Measurements from ENCODE around the gene TPRG1L.

The TPRG1L gene

DNA sequence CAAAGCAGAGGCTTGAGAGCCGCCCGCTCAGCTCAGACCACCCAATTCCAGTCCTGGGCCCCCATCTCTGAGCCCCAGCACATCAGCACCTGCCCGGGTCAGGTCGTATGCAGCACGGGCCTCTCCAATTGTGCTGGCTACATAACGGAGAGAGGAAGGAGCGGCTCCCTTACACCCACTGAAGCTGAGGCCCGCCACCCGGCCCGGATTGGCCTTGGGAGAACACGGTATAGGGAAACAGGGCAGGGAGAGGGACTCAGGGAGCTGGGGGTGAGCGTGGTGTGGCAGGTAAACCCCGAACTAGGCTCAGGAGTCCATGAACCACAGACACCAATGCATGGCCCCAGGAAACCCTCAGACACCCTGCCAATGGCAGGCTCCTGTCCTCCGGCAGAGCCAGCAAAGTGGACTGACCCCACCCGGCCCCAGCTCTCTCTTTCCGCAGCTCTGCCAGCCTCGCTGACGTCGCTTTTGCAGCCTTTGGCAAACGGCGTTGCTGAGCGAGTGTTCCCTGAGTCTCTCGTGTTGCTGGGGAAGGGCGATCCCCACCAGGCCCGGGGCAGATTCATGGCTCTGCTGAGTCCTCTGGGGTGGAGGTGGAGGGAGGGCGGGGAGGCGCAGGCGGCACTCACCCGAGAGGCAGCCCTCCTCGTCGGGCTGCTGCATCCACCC lies 30.0 kb upstream of the TPRG1L start:
- DNase-seq: no peak

DNA sequence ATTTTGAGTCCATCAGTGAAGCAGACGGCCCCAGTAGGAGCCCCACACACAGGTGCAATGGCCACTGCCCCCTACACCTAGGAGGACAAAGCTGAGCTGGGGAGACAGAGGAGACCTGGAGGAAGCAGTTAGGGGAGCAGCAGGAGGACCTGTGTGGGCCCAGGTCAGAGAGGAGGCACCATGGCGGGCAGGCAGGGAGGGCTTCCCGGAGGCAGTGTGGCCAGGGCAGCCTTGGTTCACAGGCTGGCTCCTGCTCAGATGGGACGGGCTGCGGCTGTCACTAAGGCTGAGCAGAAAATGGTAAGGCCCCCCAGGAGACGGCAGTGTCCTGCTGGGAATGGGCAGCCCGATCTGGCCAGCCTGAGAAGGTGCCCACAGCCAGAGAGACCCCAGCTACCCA lies 28.9 kb upstream of the TPRG1L start:
- no peak for DNase-seq

DNA sequence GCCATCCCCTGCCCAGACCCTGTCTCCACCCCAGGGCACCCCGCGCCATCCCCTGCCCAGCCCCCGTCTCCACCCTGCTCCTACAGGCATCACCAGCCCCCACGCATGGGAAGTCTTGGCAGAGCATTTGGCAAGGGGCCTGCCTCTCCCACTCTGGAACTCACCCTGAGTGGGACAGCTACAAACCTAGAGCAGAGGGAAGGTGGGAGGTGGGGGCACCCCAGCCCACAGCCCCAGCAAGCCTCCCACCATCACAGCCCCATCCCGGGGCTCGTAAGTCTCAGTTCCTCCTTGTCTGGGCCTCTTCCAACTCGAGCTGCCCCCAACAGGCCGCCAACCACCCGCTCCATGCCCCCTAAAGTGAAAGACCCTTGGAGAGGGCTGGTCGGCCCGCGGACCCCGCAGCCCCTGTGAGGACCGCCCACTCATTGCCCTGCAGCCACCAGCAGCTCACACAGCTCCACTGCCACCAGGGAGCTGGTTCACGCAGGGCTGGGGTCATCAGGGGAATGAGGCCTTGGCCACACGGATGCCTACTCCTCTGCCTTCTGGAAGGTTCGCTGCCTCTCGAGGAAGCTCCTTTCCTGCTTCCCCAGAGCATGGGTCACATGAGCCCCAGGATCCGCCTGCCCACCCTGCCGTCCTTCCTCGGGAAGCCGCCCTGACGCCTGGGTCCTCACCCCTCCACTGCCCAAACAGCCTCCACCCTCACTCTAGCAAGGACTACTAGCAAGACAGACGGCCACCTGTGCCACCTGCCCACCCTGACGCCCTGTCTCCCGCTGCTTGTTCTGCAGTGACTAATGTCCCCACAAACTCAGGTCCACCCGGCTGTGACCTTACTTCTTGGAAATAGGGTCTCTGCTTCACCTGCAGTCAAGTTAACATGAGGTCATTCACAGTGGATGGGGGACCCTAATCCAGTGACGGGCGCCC lies 27.9 kb upstream of the TPRG1L start:
- no peak for DNase-seq

DNA sequence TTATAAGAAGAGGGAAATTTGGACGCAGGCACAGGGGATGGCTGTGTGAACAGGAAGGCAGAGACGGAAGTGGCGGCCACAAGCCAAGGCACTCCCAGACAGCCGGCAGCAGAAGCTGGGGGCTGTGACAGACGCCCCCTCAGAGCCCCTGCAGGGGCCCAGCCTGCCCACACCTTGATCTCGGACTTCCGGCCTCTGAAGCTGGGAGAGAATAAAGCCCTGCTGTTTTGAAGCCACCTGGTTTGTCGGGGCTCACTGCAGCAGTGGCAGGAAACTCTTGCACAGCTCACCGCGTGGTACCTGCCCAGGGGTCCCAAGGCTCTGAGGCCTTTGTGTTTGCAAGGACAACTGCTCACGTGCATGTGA lies 27.2 kb upstream of the TPRG1L start:
- no peak for DNase-seq

DNA sequence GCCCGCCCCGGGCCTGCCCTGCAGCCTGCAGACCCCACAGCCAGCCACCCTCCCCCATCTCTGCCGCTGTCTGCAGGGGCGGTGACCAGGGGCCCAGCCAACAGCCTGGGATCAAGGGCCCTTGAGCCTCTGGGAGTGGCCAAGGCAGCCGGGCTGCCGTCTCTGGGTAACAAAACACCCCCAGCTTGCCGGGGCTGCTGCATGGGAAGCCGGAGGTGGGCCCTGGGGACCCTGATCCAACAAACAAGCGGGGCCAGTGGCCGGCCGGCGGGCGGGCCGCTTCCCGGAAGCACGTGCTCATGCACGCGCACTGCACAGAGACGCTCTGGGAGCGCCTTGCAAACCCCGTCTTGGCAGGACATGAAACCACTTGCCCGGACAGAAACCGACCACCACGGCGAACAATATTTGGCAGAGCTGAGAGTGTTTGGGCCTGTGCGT lies 26.7 kb upstream of the TPRG1L start:
- DNase-seq: no peak

DNA sequence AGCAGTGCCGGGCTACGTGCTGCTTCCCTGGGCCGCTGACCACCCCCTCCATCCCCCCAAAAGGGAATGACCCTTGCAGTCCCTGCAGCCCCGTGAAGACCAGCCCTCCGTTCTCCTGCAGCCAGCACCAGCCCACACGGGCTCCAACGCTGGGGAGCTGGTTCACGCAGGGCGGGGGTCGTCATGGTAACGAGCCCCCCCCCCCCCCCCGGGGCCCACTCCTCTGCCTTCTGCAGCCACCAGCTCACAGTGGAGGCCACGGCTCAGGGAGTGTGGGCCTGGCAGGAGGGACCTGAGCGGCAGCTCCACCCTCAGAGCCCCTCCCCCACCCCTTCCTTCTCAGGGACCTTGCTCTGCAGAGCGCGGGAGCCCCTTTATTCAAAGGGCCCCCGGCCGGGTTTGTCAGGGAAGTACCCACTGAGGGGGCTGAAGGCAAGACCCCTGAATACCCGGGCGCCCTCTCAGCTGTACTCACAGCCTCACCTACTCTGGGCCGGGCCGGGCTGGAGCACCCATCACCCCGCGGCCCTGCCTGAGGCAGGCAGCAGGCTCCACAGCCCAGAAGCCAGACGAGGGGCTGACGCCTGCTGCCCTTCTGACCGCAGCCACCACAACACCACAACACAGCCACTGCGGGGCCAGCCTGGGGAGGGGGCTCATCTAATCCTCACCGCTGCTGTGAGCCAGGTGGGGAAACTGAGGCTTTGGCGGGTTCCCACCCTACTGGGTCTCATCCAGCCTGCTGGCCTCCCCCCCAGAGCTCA lies 26.1 kb upstream of the TPRG1L start:
- DNase-seq: no peak

DNA sequence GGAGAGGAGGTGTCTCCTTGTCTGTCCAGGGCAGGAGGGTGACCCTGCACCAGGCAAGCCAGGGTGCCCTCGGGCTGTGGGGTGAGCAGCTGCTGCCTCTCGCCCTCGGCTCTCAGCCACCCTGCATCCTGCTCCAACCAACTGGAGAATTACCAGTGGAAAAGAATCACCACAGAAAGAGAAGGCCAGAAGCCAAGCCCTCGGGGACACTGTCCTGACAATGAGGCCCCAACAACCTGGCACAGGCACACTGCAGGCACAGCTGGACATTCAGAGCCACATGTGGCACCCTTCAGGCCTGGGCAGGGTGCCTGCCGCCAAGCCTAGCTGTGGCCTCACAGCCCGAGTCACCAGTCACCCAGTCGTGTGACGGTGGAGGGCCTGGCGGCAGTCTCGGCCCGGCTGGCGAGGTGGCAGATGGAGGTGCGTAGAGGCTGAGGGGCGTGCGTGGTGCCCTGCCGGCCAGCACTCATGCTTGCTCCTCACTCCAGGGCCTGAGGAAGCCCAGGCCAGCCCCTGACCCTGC lies 25.5 kb upstream of the TPRG1L start:
- no peak for DNase-seq

DNA sequence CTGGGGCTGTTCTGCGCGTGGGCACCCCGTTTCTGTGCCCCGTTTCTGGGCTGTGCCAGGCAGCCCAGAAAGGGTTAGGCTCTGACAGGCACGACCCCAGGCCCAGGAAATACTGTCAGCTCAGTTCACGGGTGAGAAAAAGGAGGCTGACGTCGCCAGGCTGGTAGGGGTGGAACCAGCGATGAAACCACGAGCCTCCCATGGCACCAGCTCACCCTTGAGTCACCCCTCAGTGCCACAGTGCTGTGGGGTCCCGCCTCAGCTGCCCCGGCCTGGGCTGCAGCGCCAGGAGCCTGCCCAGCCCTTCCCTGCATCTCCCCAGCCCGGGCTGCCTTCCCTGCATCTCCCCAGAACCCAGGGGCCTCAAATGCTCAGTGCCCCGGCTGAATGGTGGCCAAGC lies 25.0 kb upstream of the TPRG1L start:
- no peak for DNase-seq

DNA sequence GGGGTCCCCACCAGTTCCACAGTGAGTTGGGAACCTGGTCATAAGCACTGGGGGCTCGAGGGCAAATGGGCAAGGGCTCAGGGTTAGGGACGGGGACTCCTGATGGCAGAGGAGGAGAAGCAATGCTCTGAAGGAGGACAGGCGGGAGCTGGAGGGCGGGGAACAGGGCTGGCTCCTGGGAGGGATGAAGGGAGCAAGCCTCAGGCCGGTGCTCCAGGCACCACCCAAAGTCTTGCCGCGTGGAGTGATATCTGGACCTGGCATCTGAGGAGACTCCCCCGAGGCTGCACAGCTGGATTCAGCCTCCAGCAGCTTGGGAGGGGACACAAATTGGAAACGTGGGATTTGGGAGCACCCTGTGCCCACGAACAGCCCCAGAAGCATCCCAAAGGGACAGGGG lies 24.5 kb upstream of the TPRG1L start:
- DNase-seq: no peak

DNA sequence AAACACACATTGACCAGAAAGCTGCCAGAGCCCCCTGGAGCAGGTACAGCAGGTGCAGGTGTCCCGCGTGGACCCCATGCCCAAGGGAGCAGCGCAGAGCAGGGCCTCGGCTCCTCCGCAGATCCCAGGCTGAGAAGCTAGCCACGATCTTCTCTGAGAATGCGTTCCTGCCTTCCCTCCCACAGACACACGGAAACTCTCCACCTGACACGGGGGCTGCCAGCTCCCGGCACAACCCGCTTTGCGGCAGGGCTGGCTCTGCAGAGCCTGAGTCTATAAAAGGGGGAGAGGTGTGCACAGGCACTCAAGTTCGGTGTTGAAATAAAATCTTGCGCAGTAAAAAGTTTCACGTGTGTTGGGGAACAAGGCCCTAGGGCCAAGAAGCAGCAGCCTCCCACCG lies 23.1 kb upstream of the TPRG1L start:
- no peak for DNase-seq

DNA sequence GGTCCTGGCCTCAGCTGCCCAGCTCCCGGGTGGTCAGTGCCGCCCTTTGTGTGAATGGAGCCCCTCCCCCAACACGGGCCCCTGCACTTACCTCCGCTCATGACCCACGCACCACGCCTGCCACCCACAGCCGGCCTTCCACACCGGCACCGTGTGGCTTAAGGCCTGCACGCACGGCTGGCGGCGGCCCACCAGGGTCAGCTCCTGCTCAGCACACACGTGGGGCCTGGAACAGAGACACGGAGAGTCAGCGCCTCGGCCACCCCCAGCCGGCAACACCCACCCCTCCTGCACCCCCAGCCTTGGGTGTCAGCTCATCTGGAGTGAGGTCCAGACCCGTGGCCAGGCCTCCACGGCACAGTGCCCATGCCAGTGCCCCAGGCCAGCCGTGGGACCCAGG lies 22.4 kb upstream of the TPRG1L start:
- DNase-seq: no peak

DNA sequence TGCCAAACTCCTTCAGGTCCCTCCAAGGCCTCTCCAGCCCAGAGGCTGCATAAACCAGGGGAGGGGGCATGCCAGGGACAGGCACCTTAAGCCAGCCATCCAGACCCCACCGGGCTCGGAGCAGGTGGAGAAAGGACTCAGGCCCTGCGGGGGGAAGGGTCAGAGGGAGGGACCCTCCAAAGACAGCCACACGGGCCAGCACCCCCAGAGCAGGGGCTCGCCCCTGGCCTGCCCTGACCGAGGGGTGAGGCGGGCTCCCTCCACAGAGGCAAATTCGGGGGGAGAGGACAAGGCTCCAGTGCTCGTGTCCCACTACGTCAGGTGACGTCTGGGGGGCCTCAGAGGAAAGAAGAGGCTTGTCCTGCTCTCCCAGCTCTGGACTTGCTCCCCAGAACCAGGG lies 21.7 kb upstream of the TPRG1L start:
- DNase-seq: no peak

DNA sequence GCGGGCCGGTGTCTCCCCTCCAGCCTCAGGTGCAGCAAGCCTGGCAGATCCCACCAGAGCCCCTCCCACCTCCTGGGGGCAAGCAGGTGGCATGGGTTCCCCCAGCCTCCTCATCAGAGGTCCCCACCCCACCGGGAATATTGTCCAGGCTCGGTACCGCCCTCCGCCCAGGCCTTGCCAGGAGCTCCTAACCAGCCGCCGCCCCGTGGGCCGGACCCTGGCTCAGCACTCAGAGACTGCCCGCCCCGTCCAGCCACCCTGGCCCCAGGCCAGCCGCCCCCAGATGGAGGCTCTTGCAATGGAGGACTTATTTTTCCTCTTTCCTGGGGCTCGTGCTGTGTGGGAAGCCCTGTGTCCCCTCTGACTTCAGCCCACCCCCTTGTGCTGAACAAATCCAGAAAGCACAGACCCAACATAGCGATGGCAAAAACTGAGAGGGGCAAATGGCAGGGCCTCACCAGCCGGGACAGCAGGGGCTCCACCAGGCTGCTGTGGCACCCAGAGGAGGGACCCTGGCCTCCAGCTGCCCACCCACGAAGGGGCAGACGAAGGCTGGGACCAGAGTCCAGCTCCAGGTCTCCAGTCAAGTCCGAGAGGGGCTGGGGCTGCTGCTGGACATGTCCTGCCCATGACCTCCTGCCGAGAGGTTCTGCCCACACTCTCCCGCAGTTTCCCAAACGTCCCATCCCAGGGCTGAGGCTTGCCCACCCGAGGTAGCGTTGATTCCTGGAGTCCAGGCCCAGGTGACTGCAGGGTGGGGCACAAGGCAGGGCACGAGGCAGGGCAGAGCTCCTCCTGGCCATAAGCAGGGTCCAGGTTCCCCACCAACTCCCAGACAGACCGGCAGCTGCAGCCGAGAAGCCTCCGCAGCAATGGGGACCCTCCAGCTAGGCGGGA lies 21.0 kb upstream of the TPRG1L start:
- DNase-seq: no peak

DNA sequence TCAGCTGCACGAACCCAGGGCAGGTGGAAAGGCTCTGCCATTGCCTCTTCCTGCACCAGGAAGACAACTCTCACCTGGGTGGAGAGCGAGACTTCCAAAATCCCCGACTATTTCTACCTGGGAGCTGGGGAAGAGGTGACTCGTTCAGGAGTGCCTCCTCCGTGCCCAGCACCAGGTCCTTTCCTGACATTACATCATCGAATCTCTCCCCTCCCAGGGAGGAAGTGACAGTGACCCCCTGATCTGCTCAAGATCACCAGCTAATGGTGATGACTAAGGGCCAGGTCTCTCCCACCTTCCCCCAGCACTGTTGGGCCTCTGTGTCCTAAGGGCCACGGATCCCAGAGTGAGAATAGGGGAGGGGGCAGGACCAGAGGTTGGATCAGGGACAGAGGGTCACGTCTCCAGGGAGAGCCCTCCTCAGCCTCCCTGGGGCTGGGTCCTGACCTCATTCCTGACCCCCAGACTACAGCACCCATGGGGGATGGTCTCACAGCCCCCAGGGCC lies 20.3 kb upstream of the TPRG1L start:
- DNase-seq: no peak

DNA sequence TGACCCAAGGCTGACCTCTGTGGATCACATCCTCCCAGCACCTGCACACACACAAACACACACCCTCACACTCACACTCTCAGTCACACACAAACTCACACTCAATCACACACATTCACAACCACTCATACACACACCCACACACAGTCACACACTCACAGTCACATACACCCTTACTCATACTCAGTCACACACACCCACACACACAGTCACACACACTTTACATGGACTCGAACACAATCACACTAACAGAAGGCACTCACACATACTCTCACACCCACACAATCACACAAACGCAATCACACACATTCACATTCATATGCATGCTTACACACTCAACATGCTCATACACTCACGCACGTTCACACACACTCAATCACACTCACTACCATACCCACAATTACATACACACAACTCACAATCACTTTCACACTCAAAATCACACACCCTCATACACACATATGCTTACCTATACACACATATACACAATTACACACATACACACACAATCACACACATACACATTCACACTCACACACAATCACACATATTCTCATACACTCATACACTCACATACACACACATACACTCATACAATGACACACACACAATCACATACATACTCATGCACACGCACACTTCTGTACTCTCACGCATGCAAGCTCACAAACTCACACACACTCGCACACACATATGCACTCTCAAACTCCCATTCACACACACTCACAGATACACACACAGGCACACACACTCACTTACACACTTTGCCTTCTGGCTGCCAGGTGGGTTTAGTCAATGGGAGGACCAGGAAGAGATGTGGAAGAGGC lies 19.6 kb upstream of the TPRG1L start:
- no peak for DNase-seq

DNA sequence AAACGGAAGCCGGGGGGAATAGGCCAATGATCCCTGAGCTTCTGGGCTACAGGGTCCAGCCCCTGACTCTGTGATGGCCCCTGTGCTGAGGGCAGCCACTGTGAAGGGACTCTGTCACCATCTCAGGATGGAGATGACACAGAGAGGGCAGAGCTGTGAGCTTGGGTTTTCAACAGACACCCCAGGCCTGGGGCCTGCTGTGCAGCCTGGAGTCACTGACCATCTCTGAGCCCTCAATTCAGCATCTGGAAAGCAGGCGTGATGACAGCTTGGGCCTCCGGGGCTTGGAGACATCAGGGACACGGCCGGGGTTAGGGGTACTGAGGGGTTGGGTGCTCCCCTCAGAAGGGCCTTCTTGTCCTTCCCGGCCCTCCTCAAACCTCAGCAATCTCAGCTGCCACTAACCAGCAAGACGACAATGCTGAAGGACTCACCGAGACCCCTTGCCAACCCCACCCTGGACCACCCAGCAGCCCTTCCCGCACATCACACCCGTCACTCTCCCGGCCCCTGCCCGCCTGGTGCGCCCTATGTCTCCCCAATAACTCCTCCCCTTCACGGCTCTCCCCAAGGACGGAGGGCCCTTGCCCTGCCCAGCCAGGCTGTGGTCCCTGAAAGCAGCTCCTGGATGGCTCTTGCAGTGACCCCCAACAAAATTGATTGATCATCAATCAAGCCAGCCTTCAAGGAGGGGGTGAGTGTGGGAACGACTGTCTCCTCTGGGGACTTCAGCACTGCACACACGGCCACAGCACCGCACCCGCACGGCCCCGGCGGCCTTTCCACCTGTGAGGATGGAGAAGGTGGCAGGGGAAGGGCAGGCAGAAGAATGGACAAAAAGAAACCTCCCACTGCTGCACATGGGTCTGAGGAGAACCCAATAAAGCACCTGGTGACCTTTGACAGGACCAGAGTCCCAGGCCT lies 17.8 kb upstream of the TPRG1L start:
- DNase-seq: no peak

DNA sequence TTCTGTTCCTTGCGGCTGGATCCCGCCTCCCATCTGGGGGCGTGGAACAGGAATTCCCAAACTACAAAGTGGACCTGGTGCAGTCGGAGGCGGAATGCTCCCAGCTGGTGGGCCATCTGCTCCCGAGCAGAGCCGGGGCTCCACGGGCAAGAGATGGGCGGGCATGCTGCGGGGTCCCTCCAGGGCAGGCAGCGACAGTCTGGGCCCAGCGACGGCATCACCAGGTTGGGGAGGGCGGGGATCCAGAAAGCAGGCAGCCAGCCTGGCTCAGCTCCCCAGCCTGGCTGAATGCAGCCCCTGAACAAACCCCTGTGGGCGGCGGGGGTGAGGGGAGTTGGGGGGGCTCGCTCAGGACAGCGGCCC lies 17.1 kb upstream of the TPRG1L start:
- no peak for DNase-seq

DNA sequence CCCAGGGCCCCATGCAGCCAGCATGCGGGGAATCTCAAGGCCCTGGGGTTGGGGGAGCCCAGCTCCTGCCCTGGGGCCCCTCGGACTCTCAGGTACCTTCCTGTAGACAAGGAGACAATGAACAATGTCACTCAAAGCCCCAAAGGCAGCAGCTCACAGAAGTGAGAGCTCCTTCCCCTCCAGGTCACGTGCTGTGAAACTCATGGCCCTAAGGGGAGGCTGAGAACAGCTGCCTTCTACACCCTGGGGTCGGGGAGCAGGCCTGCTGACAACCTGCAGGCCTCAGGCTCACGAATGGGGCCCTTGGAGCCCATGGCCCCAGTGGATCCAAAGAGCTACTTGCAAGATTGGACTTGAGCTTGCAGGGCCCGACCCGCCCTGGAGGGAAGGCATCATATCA lies 16.7 kb upstream of the TPRG1L start:
- no peak for DNase-seq

DNA sequence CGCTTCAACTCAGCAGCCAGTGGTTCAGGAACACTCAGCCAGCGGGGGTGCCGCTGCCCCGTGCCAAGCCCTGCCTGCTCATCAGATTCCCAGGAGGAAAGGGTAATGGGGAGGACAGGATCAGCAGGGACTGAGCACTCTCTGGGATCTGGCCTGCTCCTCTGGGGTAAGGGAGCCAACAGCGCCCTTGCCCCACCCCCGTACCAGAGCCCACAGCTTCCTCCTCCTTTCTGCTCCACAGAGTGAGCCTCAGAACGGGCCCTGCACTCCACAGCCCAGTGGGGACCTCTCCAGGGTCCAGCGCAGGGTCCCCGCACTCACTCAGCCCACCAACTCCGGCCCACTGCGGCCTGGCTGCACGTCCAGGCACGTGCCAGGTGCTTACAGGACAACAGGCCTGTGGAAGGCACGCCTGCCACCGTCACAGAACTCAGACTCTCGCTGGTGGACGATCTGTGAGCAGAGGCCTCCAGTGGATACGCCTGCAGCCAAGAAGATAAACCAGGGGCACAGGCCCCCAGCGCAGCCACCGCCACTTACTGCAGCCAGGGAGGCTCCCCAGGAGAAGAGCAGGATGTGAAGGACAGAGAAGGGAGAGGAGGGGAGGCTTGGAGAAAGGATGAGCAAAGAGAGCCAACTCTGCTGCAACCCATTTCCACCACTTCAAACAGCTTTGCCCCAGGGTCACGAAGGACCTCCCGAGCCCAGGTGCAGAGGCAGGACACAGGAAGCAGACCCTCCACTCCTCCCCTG lies 15.6 kb upstream of the TPRG1L start:
- no peak for DNase-seq

Measured in activated CD8-positive, alpha-beta memory T cell treated with anti-CD3 and anti-CD28 coated beads, Interleukin-2, amount 50 U/mL, for 48 hours (primary cell).